Measurements from ENCODE around the gene PCNX1. TPM values are rescaled to one million over a fixed set of nuclear protein-coding genes. Genes with fewer than 3 reads are reported as not detected.

Gene PCNX1
- total and polyA plus RNA-seq, 2 of the 4 experiments (the other 2 are of a cell fraction): 15.0 to 43.7 TPM

DNA sequence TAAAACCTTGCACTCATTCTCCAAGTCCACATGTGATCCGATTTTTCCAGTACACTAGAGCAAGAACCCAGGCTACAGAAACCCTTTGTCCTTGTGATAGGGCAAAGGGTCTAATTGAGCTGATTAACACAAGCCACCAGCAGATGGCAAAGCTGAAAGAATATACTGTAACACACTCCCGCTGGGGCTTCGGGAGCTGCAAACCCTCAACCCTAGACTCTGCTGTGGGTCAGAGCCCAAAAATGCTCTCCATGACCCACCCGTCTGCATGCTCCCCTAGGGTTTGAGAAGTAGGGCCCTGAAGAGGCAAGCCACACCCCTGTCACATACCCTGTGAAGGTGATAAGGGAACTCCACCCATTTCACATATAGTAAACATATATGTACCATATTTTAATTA is 33.6 kb upstream of the PCNX1 start:
- ChIA-PET POLR2A (ENCODE audit: unreplicated experiment) (no interaction called here), CTCF (no interaction called here)
- DNase-seq (no peak), ATAC-seq (ENCODE audit: low read depth) (no peak)
- no peaks in the 10 kb centered on the region for H3K79me1 ChIP-seq (ENCODE audit: low read depth in 1 of 2, low read length in 2 of 2)
- H4K5ac ChIP-seq (ENCODE audit: low read depth, low read length): no peak overlapping the region
- H3K18ac ChIP-seq (ENCODE audit: low read depth, low read length): no peak overlapping the region
- no peak overlapping the region for H3K14ac ChIP-seq (replicated peaks; ENCODE audit: low read depth, low read length)
- H3K36me3 ChIP-seq (ENCODE audit: control insufficient read depth, insufficient read depth, low read length): no peaks in the 10 kb centered on the region
- no peak overlapping the region for H2AK9ac ChIP-seq (replicated peaks; ENCODE audit: low read depth, low read length, poor library complexity)
- no peak overlapping the region for H2BK5ac ChIP-seq (ENCODE audit: low read depth, low read length, poor library complexity, severe bottlenecking)
- H3K27ac ChIP-seq (ENCODE audit: insufficient read depth, low read length): no peak overlapping the region
- H4K20me1 ChIP-seq (ENCODE audit: insufficient read depth, low read length): no peaks in the 10 kb centered on the region
- intact Hi-C loops (cut with micrococcal nuclease) (no loop called here), in situ Hi-C loops (cut with MboI; ENCODE audit: low sequenced_read_pairs) (no loop called here), dilution Hi-C loops (cut with HindIII; ENCODE audit: low sequenced_read_pairs, unreplicated experiment) (no loop called here)
- H2BK15ac ChIP-seq (ENCODE audit: low read depth, low read length): no peak overlapping the region
- no peak overlapping the region for H3K9ac ChIP-seq (ENCODE audit: low read depth, low read length)
- H2AK5ac ChIP-seq (ENCODE audit: low read depth, low read length): no peak overlapping the region
- no peaks in the 10 kb centered on the region for H3K9me1 ChIP-seq (ENCODE audit: insufficient read depth, low read length)
- TF ChIP-seq POLR2A (IDR thresholded peaks at IDR 0.05; ENCODE audit: low read depth, low read length) (no peak), MXI1 (IDR thresholded peaks at IDR 0.05; ENCODE audit: borderline replicate concordance, low read depth, low read length) (no peak), RAD21 (IDR thresholded peaks at IDR 0.05; ENCODE audit: low read length) (no peak), FOS (IDR thresholded peaks at IDR 0.05; ENCODE audit: low read depth, low read length) (no peak), MAFK (IDR thresholded peaks at IDR 0.05; ENCODE audit: low read depth, low read length) (no peak), RCOR1 (IDR thresholded peaks at IDR 0.05; ENCODE audit: insufficient replicate concordance, low read length) (no peak), SMC3 (IDR thresholded peaks at IDR 0.05; ENCODE audit: low read depth, low read length) (no peak), NFE2L2 (IDR thresholded peaks at IDR 0.05; ENCODE audit: low read depth, low read length) (no peak), BHLHE40 (IDR thresholded peaks at IDR 0.05; ENCODE audit: low read depth, low read length) (no peak), MAZ (IDR thresholded peaks at IDR 0.05; ENCODE audit: borderline replicate concordance, low read depth, low read length) (no peak), CEBPB (IDR thresholded peaks at IDR 0.05; ENCODE audit: low read depth, low read length) (no peak), CHD1 (IDR thresholded peaks at IDR 0.05; ENCODE audit: low read depth, low read length) (no peak), RFX5 (IDR thresholded peaks at IDR 0.05; ENCODE audit: low read depth, low read length) (no peak)
- TF ChIP-seq, protein P1, sequence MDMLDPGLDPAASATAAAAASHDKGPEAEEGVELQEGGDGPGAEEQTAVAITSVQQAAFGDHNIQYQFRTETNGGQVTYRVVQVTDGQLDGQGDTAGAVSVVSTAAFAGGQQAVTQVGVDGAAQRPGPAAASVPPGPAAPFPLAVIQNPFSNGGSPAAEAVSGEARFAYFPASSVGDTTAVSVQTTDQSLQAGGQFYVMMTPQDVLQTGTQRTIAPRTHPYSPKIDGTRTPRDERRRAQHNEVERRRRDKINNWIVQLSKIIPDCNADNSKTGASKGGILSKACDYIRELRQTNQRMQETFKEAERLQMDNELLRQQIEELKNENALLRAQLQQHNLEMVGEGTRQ (IDR thresholded peaks at IDR 0.05; ENCODE audit: low read depth, low read length): no peak
- TF ChIP-seq, protein P2, sequence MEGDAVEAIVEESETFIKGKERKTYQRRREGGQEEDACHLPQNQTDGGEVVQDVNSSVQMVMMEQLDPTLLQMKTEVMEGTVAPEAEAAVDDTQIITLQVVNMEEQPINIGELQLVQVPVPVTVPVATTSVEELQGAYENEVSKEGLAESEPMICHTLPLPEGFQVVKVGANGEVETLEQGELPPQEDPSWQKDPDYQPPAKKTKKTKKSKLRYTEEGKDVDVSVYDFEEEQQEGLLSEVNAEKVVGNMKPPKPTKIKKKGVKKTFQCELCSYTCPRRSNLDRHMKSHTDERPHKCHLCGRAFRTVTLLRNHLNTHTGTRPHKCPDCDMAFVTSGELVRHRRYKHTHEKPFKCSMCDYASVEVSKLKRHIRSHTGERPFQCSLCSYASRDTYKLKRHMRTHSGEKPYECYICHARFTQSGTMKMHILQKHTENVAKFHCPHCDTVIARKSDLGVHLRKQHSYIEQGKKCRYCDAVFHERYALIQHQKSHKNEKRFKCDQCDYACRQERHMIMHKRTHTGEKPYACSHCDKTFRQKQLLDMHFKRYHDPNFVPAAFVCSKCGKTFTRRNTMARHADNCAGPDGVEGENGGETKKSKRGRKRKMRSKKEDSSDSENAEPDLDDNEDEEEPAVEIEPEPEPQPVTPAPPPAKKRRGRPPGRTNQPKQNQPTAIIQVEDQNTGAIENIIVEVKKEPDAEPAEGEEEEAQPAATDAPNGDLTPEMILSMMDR (conservative IDR thresholded peaks at IDR 0.05; ENCODE audit: low read depth, low read length): no peak
- TF ChIP-seq, protein P3, sequence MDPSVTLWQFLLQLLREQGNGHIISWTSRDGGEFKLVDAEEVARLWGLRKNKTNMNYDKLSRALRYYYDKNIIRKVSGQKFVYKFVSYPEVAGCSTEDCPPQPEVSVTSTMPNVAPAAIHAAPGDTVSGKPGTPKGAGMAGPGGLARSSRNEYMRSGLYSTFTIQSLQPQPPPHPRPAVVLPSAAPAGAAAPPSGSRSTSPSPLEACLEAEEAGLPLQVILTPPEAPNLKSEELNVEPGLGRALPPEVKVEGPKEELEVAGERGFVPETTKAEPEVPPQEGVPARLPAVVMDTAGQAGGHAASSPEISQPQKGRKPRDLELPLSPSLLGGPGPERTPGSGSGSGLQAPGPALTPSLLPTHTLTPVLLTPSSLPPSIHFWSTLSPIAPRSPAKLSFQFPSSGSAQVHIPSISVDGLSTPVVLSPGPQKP (IDR thresholded peaks at IDR 0.05; ENCODE audit: borderline replicate concordance, low read depth, low read length): no peak
- H2AFZ ChIP-seq (replicated peaks; ENCODE audit: low read length, poor library complexity): no peak overlapping the region
- no peak overlapping the region for H3K4me3 ChIP-seq (ENCODE audit: insufficient read depth, low read depth, low read length)
- no TSS peak for BruUV-seq (replicated peaks)
- H2BK120ac ChIP-seq (ENCODE audit: low read depth, low read length): no peak overlapping the region
- no peak overlapping the region for H3K56ac ChIP-seq (ENCODE audit: extremely low read depth, insufficient read depth, low read length)
- H4K8ac ChIP-seq (ENCODE audit: low read depth in 2 of 2, low read length in 2 of 2): no peak overlapping the region
- no peak overlapping the region for H3K23ac ChIP-seq (ENCODE audit: low read depth, low read length)
- no peak overlapping the region for H2BK20ac ChIP-seq (ENCODE audit: low read depth, low read length)
- peaks cover 4% of the 10 kb centered on the region for H3K9me3 ChIP-seq (ENCODE audit: control insufficient read depth, insufficient read depth, low read length)
- H3K4me2 ChIP-seq (ENCODE audit: low read depth, low read length): no peak overlapping the region
- no peaks in the 10 kb centered on the region for H3K4me1 ChIP-seq (ENCODE audit: control insufficient read depth, insufficient read depth, low read length)
- H3K4ac ChIP-seq (ENCODE audit: low read depth, low read length): no peak overlapping the region
- WGBS, 2 experiments (ENCODE audit: extremely low coverage in 2 of 2, insufficient read length in 1 of 2): no CpG with 5 or more reads among the region's 4 CpGs
- no peaks in the 10 kb centered on the region for H3K27me3 ChIP-seq (ENCODE audit: control insufficient read depth, insufficient read depth, low read length)
- H4K91ac ChIP-seq (ENCODE audit: insufficient read depth, low read depth, low read length): no peak overlapping the region
